ENCODE measurements around the gene STING1.

The STING1 gene

DNA sequence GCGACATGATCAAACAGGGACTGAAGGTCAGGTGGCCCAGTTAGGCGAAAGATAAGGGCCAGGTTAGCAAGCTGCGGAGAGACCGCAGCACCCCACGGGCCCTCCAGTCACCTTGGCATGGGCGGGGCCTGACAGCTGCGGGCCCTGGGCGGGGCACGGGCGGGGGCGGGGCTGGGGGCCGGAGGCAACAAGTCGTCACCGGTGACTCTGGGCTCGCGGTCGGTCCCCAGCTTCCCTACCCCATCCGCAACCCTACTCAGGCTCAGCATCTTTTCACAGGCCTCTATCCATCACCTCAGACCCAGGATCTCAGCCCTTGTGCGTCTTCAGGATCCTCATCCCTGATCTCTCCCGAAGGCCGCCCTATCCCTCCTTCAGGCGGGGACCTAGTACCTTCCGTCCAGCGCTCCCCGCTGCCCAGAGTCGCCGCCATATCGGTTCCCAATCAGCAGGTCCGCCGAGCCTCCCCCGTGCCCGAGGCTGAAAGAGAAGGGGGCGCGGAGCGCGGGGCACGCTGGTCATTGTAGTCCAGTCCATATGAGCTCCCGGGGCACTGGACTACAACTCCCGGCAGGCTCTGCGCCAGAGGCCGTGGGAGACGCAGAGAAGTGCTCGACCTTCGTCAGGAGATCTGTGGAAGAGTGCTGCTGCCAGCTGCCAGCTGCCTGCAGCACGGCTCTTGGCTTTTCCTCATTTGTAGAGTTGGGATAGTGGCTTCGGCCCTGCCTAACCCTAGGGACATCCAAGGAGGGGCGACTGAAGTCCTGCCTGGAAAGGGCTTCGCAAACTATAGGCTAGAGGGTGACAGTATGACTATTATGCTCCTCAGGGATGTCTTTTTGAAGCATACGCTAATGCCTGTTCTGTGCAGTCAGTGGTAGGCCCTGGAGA, 43.3 kb downstream of the STING1 start, which contains the start of gene DNAJC18:
Gene DNAJC18, minus strand, starts transcription at position 513 of the 891 bp plus-strand sequence. Its CDS starts 80 bp downstream, at position 433.
- DNase-seq (ENCODE audit: low spot score): peak; percentile 97

DNA sequence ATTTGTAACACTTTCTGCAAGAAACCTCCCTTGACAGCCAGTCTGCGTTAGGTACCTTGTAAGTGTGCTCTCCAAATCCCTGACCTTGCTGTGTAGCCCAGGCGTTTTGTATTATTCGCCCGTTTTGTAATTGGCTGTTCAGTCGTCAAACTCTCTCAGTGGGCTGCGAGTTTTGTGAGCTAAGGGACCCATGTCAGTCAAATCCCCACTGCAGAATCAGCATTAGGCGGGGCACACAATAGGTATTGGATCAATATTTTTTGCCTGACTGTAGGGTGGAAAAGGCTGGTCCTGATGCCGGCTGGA, 43.9 kb downstream of the STING1 start:
- no peak for DNase-seq (ENCODE audit: low spot score)

DNA sequence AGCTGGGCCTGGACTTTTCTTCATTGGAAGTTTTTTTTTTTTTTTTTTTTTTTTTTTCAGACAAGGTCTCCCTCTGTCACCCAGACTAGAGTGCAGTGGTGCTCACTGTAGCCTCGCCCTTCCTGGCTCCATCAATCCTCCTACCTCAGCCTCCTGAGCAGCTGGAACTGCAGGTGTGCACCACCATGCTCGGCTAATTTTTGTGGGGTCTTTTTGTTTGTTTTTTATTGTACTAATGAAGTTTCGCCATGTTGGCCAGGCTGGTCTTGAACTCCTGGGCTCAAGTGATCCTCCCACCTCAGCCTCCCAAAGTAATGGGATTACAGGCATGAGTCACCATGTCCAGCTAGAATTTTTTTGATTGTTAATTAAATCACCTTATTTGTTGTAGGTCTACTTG, 46.9 kb downstream of the STING1 start:
- no peak for DNase-seq (ENCODE audit: low spot score)

DNA sequence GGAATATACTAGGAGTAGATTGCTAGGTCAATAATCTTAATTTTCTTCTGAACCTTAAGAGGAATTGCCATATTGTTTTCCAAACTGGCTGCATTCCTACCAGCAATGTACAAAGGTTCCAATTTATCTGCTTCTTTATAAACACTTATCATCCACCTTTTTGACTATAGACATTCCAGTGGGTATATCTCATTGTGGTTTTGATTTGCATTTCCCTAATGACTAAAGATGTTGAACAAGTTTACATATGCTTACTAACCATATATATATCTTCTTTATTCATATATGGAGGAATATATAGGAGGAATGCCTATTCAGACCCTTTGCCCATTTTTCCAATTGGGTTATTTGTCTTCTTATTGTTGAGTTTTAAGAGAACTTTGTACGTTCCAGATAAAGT, 50.9 kb downstream of the STING1 start:
- no peak for DNase-seq (ENCODE audit: low spot score)

DNA sequence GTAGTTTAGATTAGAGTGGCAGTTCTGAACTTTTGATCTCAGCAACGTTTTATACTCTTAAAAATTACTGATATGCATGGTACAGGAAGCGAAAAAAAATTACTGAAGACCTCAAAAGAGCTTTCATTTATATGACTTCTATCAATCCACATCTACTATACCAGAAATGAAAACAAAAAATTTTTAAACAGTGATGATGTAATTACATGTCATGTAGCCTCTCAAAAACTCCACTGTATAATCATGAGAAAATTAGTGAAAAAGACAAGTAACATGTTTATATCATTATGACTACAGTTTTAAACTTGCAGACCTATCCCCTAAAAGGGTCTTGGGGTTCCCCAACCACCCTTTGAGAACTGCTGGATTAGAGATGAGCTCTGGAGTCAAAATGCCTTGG, 52.5 kb downstream of the STING1 start:
- no peak for DNase-seq (ENCODE audit: low spot score)

DNA sequence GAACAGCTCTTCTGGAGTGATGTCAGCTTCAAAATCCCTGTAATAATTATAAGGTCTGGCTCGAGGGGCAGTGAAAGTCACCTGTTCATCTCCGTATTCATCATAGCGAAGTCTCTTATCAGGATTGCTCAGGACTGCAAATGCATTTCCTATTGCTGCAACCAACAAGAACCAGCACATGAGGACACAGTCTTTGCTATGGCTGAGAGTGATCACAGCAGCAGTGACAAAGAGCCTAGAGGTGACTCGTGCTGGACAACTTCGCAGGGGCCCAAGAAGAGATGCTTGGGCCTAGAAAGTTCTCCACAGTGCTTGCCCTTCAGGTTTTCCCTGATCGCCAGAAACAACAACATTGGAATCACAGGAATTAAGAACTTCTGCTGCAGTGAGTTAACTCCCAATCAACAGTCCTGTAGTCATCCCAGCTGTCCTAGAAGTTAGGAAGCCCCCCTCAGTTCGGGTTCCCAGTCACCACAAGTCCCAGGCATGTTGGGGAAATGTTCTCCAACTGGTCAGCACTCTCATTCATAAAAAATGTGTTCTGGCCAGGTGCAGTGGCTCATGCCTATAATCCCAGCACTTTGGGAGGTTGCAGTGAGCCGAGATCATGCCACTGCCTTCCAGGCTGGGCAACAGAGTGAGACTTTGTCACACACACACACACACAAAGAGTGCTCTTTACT, 56.2 kb downstream of the STING1 start:
- DNase-seq (ENCODE audit: low spot score): peak; percentile 54

All from AG20443 (cell line).